Fibroblast of skin of right biceps (primary cell): ENCODE results near the gene SH3TC1.

ENCODE experiments used
- DNase-seq: peaks from one replicate; pipeline ENCODE4 v3.0.0-alpha.2; 2013

SH3TC1 gene

GRCh38 chr4:8164194-8164565 is 34.9 kb upstream of the SH3TC1 start:
- no peak for DNase-seq

GRCh38 chr4:8164687-8165086 is 34.4 kb upstream of the SH3TC1 start:
- no peak for DNase-seq

GRCh38 chr4:8165374-8165896 is 33.7 kb upstream of the SH3TC1 start:
- DNase-seq: no peak

- DNase-seq: no peak
Observed at GRCh38 chr4:8167291-8167690, 31.8 kb upstream of the SH3TC1 start.

GRCh38 chr4:8167815-8168214 is 31.3 kb upstream of the SH3TC1 start:
- no peak for DNase-seq

DNA sequence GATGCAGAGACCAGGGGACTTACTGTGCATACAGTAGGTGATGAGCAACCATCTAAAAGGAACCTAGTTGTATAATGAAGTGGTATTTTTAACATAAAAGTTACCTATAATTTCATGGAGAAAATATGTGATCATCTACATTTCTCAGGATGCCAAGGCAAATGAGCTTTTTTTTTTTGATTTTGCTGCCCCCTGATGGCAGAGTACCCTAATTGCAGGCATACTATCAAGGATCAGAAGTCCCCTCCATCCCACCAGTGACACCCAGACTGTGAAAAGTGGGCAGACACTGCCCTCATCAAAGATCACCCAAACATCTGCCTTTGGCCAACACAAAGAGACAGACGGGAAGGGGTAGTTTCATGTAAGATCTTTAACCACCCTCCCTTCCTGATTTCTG is 30.9 kb upstream of the SH3TC1 start:
- DNase-seq: no peak

DNA sequence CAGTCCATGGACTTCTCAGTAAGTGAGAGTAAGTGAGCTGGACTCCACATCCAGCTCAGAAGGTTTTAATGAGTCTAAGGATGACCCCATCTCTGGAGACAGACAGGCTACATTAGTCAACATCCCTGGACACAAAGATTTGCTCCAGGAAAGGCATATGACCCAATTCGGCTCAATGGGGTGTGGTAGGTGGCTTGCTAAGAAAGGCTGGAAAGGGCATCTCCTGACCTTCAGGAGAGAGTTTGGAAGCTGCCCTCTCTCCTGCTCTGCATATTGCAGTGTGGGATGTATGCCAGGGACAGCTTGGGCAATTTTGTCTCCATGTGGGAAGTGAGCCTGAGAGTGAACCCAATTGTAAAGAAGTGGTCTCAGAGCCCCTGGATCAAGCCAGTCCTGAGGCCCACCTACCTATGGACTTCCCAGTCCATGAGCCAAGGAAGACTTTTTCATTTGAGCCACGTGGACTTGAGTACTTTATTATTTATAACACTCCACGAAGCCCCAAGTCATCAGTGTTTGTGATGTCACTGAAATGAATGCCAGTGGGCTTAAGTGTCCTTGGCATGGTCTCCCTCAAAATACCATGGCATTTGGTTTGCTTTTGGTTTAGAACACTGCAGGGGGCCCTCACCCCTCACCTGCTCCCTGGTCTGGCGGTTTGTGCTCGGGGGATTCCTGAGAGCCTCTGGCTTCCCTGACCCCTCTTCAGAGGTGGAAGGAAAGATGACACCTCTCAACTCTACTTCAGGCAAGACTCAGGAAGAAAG is 30.1 kb upstream of the SH3TC1 start:
- DNase-seq: no peak

- no peak for DNase-seq
Observed at GRCh38 chr4:8169763-8170162, 29.3 kb upstream of the SH3TC1 start.

- no peak for DNase-seq
Observed at GRCh38 chr4:8170341-8170740, 28.7 kb upstream of the SH3TC1 start.

DNA sequence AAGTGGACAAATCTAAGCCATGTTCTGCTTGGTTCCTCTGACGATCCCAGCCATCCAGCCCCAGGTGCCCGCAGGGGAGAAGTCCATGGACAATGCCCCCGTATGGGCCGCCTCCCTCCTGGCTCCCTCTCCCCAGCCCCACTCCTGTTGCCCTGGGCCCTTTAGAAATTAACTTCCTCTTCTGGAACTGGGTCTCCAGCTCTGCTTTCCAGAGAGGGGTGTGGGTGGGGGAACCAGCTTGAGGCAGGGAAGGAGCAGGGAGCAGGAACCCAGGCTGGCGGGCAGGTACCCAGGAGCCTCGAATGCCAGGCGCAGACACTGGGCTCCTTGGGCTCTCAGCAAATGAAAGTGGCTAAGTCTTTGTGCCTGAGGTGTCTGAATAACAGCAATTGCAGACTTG is 27.8 kb upstream of the SH3TC1 start:
- no peak for DNase-seq

GRCh38 chr4:8171984-8172924 is 26.8 kb upstream of the SH3TC1 start:
- no peak for DNase-seq

DNA sequence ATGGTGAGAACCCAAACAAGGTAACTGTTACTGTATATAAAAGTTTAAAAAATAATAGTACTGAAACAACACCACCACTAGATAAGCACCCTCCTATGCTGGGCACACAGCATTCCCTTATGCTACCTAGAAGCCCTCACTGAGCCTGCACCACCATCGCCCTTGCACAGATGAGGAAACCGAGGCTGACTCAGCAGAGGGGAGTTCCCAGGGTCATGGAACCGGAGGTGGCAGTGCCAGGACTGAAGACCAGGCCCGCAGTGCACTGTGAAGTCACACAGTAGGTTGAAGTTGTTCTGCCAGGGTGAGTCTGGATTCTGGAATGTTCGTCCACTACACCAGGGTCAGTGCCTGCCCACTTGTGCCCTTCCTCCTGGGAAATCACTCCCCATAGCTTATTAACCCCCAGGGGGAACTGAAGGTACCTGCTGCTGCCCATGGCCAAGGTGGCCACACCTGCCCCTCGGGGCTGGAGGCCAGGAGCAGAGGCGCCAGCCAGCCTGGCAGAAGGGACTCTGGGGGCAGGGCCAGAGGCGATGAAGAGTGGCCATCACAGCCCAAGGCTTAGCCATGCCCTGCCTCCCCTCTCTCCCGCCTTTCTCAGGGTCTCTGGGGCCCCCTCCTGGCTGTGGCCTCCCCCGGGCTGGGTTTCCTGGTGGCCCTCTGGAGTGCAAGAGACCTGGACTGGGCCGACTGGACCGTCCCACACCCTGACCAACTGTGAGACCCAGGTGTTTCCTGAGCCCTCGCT is 25.4 kb upstream of the SH3TC1 start:
- DNase-seq: no peak

DNA sequence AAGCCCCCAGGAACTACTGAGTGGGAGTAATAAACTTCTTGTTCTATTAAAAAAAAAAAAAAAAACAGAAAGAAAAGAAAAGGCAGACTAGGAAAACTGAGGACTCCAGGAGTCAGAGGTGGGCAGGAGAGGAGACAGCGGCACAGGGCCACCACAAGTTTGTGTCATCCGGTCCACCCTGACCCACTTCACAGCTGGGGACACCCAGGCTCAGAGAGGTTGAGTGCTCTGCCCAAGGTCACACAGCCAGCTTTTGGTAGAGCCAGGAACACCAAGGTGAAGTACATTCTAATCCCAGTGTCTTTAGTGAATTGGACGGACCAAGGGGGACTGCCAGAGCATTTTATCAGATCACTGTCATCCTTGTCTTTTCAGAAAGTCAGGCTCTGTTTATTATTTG is 24.1 kb upstream of the SH3TC1 start:
- no peak for DNase-seq

DNA sequence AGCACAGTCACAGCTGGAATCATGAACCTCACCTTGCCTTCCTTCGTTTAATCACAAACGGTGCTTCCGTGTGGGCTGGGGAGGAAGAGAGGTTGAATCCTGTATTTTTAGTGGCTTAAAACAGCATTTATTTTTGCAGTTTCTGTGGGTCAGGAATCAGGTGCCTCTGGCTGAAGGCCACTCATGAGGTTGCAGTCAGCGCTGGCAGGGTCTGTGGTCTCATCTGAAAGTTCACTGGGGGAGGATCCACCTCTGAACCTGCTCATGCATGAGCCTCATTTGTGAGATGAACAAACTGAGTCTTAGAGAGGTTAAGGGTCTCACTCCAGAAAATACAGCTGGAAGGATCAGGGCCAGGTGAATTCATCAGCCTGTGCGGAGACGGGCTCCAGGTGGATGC is 23.4 kb upstream of the SH3TC1 start:
- no peak for DNase-seq

- peak; percentile 41 for DNase-seq
Observed at GRCh38 chr4:8176547-8177399, 22.3 kb upstream of the SH3TC1 start.

GRCh38 chr4:8177552-8177951 is 21.5 kb upstream of the SH3TC1 start:
- DNase-seq: no peak

- no peak for DNase-seq
Observed at GRCh38 chr4:8177956-8178355, 21.1 kb upstream of the SH3TC1 start.

DNA sequence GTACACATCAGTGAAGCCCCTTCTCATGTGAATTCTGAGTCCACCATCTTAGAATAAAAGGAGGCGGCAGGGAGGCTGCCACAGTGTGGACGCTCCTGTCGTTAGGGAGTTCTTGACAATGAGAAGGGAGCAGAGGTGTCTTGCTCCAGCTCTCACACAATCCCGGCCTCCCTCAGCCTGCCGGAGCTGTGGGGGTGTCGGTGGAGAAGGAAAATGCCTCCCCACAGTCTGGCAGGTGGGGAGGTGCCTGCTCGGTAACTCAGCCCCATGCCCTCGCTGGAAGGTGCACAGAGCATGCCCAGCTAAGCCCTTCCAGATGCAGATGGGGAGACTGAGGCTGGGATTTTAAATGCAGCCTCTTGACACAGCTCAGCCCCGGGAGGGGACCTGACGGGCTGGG is 20.0 kb upstream of the SH3TC1 start:
- no peak for DNase-seq

DNA sequence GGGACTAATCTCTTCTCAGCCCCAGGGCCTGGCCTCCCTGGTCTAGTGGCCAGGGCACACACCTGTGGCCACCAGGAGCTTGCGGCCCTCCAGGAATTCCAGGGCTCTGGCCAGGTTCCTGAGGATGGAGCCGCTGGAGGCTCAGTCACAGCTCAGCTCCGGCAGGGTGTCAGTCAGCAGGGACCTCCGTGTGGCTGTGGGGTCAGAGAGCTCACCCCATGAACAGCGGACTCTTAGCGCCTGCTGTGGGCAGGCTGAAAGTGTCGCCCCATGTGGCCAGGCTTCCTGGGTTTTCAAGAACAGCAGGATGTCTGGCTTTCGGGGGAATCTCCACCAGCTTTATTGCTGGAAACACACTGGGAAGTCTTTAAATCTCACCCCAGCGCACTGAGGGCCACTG is 19.3 kb upstream of the SH3TC1 start:
- DNase-seq: no peak

DNA sequence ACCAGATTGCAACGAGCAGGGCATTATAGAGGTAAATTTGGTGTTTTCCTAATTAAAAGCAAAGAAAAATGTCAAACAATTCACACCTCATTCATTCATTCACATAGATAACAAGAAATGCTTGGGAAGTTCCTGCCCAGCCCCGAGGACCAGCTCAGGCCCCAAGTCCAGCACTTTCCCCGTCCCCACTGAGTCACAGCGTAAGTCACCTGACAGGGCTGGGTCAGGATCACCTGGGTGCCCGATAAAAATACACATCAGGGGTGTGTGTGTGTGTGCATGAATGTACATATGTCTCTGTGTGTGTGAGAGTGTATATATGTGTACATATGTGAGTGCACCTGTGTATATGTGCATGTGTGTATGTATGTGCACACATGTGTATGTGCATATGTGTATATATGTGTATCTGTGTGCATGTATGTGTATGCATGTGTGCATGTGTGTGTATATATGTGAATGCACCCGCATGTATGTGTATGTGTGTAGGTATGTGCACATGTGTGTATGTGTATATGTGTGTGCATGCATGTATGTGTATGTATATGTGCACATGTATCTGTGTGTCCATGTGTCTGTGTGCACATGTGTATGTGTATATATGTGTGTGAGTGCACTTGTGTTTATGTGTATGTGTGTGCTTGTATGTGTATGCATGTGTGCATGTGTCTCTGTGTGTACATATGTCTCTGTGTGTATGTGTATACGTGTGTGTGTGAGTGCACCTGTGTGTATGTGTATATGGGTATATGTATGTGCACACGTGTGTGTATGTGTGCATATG is 18.6 kb upstream of the SH3TC1 start:
- DNase-seq: no peak

DNA sequence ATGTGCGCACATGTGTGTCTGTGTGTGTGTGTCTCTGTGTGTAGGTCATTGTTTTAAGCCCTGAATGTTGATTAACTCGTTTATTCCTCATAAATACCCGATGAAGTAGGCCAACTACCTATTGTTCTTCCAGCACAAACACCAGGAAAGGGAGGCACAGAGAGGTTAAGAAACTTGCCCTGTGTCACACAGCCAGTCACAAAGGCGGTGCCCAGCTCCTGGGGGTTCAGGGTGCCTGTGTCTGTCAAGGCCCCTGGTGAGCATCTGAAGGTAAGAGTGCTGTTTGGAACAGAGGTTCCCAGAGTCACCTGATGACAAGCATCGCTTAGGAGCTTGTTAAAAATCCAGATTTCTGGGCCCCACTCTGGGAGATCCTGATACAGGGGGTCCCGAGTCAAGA is 18.0 kb upstream of the SH3TC1 start:
- DNase-seq: no peak
